ENCODE measurements around the gene ZNF483. TPM values are rescaled to one million over a fixed set of nuclear protein-coding genes. Genes with fewer than 3 reads are reported as not detected.
"Not testable (repeated sequence)": the region's sequence is repeated elsewhere in the genome, so short reads cannot be mapped to it uniquely, and the experiment has no call there.

Gene ZNF483
- total RNA-seq, 1 donor from 2014 or later, result 24.0 TPM

DNA sequence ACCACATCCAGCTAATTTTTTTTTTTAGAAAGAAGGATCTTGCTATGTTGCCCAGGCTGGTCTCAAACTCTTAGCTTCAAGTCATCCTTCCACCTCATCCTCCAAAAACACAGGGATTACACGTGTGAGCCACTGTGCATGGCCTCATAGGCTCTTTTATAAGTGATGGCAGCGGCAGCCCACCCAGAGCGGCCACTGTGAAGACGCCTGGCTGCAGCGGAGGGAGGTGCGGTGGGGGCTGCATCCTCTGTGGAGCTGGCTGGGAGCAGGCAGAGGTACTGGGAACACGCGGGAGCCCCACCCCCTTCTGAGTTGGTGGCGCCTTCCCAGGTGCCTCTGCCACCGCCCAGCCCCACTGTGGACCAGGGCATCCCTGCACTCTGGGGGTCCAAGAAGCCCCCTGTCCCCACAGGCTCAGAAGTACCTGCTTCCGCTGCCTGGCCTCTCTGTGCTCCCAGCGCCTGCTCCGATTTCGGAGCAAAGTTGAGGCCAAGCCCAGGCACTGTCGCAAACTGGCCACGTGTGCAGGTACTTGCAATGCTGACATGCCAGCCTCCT lies 23.9 kb upstream of the ZNF483 start:
- Mint-ChIP-seq H3K27me3 (ENCODE audit: unreplicated experiment) (no peaks in the 10 kb centered on the region), H3K4me3 (ENCODE audit: unreplicated experiment) (no peak overlapping the region), H3K9me3 (ENCODE audit: unreplicated experiment) (no peaks in the 10 kb centered on the region), H3K4me1 (ENCODE audit: unreplicated experiment) (no peaks in the 10 kb centered on the region), H3K27ac (ENCODE audit: unreplicated experiment) (no peak overlapping the region), H3K36me3 (ENCODE audit: low read depth, unreplicated experiment) (no peaks in the 10 kb centered on the region)
- TF ChIP-seq, protein P1, sequence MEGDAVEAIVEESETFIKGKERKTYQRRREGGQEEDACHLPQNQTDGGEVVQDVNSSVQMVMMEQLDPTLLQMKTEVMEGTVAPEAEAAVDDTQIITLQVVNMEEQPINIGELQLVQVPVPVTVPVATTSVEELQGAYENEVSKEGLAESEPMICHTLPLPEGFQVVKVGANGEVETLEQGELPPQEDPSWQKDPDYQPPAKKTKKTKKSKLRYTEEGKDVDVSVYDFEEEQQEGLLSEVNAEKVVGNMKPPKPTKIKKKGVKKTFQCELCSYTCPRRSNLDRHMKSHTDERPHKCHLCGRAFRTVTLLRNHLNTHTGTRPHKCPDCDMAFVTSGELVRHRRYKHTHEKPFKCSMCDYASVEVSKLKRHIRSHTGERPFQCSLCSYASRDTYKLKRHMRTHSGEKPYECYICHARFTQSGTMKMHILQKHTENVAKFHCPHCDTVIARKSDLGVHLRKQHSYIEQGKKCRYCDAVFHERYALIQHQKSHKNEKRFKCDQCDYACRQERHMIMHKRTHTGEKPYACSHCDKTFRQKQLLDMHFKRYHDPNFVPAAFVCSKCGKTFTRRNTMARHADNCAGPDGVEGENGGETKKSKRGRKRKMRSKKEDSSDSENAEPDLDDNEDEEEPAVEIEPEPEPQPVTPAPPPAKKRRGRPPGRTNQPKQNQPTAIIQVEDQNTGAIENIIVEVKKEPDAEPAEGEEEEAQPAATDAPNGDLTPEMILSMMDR (IDR thresholded peaks at IDR 0.05; ENCODE audit: unreplicated experiment), result no peak
- DNase-seq (ENCODE audit: low spot score), result no peak

DNA sequence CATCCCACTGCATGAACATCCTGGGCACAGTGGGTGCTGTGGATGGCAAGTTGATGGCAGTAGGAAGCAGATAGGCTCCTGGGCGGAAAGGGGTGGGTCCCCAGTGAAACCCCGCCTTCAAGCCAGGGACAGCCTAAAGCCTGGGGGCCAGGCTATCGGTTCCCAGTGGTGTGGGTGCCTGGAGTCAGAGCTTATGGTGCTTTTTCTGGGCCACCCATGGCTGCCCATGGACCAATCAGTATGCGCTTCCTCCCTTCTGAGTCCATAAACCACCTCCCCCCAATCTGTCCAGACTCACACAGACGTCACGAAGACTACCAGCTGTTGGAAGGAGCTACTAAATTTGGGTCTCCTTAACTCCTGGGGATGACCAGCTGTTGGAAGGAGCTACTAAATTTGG lies 23.3 kb upstream of the ZNF483 start:
- Mint-ChIP-seq H3K36me3 (ENCODE audit: low read depth, unreplicated experiment) (no peaks in the 10 kb centered on the region), H3K27me3 (ENCODE audit: unreplicated experiment) (no peaks in the 10 kb centered on the region), H3K9me3 (ENCODE audit: unreplicated experiment) (no peaks in the 10 kb centered on the region), H3K27ac (ENCODE audit: unreplicated experiment) (no peak overlapping the region), H3K4me3 (ENCODE audit: unreplicated experiment) (no peak overlapping the region), H3K4me1 (ENCODE audit: unreplicated experiment) (no peaks in the 10 kb centered on the region)
- TF ChIP-seq, protein P1 (IDR thresholded peaks at IDR 0.05; ENCODE audit: unreplicated experiment), result no peak
- DNase-seq (ENCODE audit: low spot score), result no peak

DNA sequence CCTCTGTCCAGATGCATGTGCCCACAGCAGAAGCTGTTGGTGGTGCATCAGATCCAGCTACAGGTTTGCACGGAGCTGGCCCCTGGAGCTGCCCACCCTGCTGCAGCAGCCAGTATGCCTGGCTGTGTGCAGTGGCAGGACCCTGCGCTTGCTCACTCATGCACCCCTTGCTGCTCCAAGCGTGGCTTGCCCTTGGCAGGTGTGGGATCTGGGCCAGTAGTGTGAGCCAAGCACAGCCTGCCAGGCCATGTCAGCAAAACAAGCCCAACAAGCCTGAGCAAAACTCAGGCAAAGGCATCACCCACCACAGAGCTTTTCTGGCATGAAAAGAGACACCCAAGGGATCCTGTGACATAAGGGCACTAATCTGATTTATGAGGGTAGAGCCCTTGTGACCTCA lies 22.5 kb upstream of the ZNF483 start:
- Mint-ChIP-seq H3K27ac (ENCODE audit: unreplicated experiment) (no peak overlapping the region), H3K9me3 (ENCODE audit: unreplicated experiment) (no peaks in the 10 kb centered on the region), H3K36me3 (ENCODE audit: low read depth, unreplicated experiment) (no peaks in the 10 kb centered on the region), H3K27me3 (ENCODE audit: unreplicated experiment) (no peaks in the 10 kb centered on the region), H3K4me1 (ENCODE audit: unreplicated experiment) (no peaks in the 10 kb centered on the region), H3K4me3 (ENCODE audit: unreplicated experiment) (no peak overlapping the region)
- TF ChIP-seq, protein P1 (IDR thresholded peaks at IDR 0.05; ENCODE audit: unreplicated experiment), result no peak
- DNase-seq (ENCODE audit: low spot score), result no peak

DNA sequence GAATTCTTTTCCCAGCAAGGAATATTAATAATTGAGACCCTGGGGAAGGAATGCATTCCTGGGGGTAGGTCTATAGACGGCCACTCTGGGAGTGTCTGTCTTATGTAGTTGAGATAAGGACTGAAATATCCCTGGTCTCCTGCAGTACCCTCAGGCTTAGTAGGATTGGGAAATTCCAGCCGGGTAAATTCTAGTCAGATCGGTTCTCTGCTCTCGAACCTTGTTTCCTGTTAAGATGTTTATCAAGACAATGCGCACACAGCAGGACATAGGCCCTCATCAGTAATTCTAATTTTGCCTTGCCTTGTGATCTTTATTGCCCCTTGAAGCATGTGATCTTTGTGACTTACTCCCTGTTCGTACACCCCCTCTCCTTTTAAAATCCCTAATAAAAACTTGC lies 13.4 kb upstream of the ZNF483 start:
- H3K4me1 Mint-ChIP-seq (ENCODE audit: unreplicated experiment); H3K36me3 Mint-ChIP-seq (ENCODE audit: low read depth, unreplicated experiment); H3K27me3 Mint-ChIP-seq (ENCODE audit: unreplicated experiment); H3K4me3 Mint-ChIP-seq (ENCODE audit: unreplicated experiment); DNase-seq (ENCODE audit: low spot score); H3K27ac Mint-ChIP-seq (ENCODE audit: unreplicated experiment): not testable (repeated sequence)
- peaks cover 15% of the 10 kb centered on the region for H3K9me3 Mint-ChIP-seq (ENCODE audit: unreplicated experiment)

DNA sequence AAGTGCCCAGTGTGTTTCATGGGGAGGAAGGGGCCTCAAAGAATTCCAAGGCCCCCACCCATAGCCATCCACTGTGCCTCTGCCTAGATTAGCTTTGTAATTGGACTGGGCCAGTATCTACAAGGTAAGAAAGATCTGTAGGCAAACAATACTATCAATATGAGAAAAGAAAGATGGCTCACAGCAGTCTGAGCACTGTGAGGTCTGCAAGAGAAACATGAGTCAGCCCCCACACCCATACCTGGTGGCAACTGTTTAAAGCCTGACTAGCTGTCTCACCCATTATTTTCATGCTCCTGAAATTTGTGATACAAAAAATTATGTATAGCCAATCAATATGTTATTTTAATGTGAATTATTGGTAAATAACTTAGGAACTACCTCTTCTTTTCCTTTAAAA lies 10.0 kb upstream of the ZNF483 start:
- TF ChIP-seq, protein P1 (IDR thresholded peaks at IDR 0.05; ENCODE audit: unreplicated experiment), result no peak
- Mint-ChIP-seq H3K27ac (ENCODE audit: unreplicated experiment) (no peak overlapping the region), H3K36me3 (ENCODE audit: low read depth, unreplicated experiment) (peaks cover 7% of the 10 kb centered on the region), H3K9me3 (ENCODE audit: unreplicated experiment) (peaks cover 15% of the 10 kb centered on the region), H3K4me1 (ENCODE audit: unreplicated experiment) (peaks cover 11% of the 10 kb centered on the region), H3K4me3 (ENCODE audit: unreplicated experiment) (no peak overlapping the region), H3K27me3 (ENCODE audit: unreplicated experiment) (peaks cover 4% of the 10 kb centered on the region)
- no peak for DNase-seq (ENCODE audit: low spot score)
